T-helper 22 cell (primary cell): Measurements from ENCODE around the gene CFD.
"Not testable (repeated sequence)": the region's sequence is repeated elsewhere in the genome, so short reads cannot be mapped to it uniquely, and the experiment has no call there.

Experiments
- DNase-seq: peaks from one replicate; pipeline ENCODE4 v3.0.0-alpha.2; 2020; ENCODE audit warnings: low read depth

Gene CFD

DNA sequence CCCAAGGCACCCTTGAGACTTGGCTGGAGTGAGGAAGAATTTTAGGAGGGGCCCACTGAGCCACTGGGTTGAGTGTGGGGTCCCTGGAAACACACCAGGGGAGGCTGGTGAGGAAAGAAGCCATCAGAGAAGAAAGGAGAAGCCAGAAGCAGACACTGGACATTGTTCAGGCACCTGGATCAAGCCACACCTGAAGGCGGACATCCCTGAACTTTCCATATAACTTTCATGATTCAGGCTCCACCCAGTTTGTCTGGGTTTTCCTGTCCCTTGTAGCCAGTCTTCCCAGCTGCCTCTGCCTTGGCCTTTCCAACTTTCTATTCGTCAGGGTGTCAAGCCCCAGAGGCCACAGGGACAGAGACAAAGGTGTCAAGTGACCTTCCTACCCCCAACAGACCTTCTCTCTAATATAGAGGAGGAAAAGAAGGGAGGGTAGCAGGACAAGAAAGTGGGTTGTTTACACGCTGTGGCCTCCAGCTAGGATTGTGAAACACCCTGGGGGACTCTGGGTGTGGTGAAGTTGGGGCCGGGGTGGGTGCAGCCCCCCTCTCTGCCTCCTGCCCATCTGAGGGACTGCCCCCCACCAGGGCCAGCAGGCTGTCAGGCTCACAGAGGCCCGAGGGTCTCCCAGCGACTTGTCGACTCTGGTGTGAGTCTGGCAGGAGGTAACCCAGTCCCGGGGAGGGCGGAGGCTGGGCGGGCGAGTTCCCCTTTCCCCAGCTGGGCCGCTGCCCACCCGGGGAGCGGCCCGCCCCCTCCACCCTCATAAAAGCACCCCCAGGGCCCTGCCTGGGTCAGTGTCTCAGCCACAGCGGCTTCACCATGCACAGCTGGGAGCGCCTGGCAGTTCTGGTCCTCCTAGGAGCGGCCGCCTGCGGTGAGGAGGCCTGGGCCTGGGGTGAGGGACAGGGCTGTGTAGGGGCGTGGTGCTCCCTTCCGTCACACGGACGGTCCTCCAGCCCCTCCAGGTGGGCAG is at the start of gene CFD:
Gene CFD (plus strand): TSS at position 797 of the 976 bp plus-strand sequence. CDS start 26 bp downstream, at position 823.
- no peak for DNase-seq

DNA sequence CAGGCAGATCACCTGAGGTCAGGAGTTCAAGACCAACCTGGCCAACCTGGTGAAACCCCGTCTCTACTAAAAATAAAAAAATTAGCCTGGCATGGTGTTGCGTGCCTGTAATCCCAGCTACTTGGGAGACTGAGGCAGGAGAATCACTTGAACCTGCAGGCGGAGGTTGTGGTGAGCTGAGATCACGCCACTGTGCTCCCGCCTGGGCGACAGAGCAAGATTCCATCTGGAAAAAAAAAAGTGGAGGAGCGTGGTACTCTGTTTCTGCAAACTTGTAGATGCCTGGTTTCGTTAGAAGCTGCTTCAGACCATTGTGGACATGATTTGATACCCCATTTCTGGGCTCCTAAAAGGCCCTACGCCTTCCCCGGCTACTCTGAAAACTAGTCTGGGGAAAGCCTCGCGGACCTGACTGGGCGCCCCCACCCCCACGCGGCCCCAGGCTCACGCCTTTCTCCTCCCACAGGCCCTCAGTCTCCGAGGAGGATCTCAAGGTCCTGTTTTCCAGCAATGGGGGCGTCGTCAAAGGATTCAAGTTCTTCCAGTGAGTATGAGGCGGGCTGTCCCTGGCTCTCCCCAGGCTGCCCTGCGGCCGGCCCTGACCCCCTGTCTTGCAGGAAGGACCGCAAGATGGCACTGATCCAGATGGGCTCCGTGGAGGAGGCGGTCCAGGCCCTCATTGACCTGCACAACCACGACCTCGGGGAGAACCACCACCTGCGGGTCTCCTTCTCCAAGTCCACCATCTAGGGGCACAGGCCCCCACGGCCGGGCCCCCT is 49.2 kb upstream of the CFD start:
- no peak for DNase-seq

DNA sequence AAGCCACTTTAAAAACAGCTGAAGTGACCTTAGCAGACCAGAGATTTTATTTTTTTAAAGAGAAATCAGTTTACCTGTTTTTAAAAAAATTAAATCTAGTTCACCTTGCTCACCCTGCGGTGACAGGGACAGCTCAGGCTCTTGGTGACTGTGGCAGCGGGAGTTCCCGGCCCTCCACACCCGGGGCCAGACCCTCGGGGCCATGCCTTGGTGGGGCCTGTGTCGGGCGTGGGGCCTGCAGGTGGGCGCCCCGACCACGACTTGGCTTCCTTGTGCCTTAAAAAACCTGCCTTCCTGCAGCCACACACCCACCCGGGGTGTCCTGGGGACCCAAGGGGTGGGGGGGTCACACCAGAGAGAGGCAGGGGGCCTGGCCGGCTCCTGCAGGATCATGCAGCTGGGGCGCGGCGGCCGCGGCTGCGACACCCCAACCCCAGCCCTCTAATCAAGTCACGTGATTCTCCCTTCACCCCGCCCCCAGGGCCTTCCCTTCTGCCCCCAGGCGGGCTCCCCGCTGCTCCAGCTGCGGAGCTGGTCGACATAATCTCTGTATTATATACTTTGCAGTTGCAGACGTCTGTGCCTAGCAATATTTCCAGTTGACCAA is 48.5 kb upstream of the CFD start:
- no peak for DNase-seq

DNA sequence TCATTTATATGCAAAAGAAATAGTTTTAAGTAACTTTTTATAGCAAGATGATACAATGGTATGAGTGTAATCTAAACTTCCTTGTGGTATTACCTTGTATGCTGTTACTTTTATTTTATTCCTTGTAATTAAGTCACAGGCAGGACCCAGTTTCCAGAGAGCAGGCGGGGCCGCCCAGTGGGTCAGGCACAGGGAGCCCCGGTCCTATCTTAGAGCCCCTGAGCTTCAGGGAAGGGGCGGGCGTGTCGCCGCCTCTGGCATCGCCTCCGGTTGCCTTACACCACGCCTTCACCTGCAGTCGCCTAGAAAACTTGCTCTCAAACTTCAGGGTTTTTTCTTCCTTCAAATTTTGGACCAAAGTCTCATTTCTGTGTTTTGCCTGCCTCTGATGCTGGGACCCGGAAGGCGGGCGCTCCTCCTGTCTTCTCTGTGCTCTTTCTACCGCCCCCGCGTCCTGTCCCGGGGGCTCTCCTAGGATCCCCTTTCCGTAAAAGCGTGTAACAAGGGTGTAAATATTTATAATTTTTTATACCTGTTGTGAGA is 47.9 kb upstream of the CFD start:
- DNase-seq = no peak

DNA sequence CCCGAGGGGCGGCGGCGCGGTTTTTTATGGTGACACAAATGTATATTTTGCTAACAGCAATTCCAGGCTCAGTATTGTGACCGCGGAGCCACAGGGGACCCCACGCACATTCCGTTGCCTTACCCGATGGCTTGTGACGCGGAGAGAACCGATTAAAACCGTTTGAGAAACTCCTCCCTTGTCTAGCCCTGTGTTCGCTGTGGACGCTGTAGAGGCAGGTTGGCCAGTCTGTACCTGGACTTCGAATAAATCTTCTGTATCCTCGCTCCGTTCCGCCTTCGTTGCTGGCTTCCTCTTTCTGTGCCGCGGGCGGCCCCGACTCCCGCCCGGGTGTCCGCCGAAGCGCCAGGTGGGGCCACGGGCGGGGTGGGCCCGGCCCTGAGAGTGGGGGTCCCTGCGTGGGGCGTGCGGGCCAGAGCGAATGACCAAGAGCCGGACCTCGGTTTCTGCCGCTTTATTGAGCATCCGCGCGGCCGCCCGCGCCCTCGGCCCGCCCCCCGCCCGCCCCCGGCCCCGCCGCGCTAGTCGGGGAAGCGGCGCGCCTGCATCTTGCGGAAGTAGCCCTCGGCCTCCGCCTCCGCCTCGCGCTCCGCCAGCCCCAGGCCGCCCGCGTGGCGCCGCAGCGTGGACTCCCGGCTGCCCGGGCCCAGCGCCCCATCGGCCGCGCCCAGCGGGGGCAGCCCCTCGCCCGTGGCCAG is 47.3 kb upstream of the CFD start:
- DNase-seq = no peak

DNA sequence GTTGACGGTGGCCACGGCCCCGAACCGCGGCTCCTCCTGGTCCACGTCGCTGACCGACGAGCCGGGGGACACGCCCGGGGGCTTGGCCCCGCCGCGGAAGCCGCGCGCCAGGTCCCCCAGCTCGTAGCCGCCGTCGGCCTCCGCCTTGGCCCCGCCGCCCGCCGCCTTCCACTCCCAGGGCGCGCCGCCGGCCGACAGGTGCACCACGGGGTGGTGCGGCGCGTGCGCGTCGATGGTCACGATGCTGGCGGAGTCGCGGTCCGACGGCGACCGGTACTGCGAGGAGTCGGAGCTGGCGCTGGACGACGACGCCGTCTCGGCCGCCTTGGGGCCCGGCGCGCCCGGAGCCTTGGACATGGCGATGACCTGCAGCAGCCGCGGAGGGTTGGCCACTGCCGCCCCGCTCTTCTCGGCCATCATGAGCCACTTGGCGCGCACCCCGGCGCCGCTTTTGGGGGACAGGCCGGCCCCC is 46.7 kb upstream of the CFD start:
- no peak for DNase-seq

DNA sequence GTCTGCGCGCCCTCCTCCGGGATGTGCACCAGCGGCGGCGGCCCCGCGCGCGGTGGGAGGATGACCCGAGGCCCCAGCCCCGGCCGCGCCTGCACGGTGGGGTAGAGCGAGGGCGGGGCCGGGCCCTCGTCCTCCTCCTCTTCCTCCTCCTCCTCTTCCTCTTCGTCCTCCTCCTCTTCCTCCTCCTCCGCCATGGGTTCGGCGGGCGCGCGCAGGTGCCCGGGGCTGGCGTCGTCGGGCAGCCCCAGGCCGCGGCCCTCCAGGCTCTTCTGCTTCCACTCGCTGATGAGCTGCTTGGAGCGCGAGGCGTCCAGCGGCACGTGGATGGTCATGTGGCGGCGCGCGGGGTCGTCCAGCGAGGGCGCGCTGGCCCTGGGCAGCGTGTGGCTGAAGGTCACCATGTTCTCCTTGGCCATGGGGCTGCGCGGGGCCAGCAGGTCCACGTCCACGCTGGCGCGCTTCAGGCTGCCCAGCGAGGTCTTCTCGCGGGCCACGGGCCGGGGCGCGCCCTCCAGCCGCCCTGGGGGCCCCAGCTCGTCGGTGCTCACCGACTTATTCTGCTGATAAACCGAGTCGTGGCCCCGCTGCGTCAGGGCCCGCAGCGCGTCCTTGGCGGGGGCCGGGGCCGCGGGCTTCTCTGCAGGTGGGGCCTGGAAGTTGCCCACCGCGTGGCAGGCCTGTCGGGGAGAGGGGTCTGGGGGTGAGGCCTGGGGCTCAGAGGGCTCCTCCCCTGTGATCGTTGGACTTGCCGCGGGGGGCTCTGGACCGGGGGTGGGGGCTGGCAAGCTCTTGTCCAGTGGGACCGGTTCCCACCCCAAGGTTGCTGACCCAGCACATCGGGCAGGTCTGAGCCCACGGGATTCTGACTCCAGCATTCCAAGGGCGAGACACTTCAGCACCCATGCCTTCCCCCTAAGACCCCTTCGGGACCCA is 46.0 kb upstream of the CFD start:
- no peak for DNase-seq

DNA sequence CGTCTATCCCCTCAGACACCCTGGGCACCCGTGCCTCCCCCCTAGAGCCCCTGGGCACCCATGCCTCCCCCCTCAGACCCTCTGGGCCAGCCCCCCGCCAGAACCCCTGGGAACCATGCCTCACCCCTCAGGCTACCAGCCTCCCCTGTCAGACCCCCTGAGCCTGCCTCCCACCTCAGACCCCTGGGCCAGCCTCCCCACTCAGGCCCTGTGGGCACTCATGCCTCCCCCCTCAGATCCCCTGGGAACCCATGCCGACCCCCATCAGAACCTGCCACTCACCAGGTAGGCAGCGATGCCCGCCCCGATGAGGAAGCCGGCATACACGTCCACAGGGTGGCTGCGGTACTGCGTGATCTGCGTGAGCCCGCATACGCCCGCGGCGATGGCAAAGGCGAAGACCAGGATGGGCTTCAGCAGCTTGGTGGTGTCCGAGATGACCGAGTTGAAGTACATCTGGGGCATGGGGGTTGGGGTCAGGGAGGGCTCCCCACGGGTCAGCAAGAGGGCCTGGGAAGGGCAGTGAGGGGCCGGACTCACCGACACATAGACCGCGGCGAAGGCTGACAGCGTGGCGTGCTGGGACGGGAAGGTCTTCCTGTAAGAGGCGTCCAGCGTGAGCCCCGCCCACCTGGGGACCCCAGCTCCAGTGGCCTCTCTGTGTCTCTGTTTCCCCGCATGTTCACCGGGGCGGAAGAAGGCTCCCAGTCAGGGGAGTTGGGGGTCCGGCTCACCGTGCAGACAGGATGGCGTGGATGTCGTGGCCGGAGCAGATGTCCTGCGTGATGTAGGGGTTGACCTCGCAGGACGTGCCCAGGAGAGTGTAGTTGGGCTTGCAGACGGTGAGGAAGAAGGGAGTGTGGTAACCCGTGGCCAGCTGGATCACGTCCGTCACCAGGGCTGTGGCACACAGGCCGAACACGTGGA is 45.0 kb upstream of the CFD start:
- no peak for DNase-seq

DNA sequence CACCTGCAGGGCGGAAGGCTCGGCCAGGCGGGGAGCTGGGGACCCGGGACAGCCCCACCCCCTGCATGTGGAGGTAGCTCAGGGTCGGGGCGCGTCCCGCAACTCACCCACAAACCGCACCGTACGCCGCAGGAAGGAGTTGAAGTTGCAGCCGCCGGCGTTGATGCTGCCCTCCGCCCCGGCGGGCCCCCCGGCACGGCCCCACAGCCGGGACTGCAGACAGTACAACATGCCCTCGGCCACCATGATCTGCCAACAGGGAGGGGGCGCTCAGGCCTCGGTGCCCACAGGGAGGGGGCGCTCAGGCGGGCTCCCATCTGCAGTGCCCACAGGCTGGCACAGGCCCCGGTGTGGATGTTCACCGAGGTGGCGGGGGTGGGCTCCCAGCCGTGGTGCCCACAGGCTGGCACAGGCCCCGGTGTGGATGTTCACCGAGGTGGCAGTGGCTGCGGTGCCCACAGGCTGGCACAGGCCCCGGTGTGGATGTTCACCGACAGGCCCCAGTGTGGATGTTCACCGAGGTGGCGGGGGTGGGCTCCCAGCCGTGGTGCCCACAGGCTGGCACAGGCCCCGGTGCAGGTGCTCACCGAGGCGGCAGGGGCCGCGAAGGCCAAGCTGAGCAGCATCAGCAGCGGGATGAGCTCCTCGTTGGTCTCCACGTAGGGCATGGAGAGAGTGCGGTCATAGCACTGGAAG is 44.2 kb upstream of the CFD start:
- no peak for DNase-seq

DNA sequence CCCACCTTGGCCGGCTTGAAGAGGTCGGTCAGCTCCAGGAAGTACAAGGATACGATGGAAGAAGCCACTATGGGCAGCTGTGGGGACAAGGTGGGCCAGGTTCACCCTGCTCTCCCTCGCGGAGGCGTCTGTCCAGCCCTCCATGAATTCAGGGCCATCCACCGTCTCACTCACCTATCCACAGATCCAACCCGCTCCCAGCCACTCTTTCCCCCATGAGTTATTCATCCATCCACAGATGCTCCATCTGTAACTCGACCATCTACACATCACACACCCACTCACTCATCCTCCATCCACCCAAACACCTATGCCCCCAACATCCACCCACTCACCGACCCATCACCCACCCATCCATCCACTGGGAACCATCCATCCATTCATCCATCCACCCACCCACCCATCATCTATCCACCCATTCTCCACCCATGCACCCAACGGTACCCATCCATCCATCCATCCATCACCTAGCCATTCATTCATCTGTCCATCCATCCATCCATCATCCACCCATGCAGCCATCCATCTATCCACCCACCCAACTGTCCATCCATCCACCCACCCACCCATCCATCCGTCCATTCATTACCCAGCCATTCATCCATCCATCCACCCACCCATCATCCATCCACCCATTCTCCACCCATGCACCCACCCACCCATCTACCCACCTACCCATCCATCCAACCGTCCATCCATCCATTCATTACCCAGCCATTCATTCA is 43.5 kb upstream of the CFD start:
- no peak for DNase-seq

DNA sequence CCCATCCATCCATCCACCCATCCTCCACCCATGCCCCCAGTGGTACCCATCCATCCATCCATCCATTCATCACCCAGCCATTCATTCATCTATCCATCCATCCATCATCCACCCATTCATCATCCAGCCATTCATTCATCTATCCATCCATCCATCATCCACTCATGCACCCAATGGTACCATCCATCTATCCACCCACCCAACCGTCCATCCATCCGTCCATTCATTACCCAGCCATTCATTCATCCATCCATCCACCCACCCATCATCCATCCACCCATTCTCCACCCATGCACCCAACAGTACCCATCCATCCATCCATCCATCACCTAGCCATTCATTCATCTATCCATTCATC is 43.0 kb upstream of the CFD start:
- no peak for DNase-seq

DNA sequence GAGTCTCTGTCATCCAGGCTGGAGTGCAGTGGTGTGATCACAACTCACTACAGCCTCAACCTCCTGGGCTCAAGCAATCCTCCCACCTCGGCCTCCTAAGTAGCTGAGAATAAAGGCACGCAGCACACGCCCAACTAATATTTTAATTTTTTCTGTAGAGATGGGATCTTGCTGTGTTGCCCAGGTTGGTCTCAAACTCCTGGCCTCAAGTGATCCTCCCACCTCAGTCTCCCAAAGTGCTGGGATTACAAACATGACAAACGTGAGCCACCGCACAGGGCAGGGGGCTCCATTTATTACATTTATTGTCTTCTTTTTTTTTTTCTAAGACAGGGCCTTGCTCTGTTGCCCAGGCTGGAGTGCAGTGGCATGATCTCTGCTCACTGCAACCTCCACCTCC is 39.3 kb upstream of the CFD start:
- DNase-seq = not testable (repeated sequence)

DNA sequence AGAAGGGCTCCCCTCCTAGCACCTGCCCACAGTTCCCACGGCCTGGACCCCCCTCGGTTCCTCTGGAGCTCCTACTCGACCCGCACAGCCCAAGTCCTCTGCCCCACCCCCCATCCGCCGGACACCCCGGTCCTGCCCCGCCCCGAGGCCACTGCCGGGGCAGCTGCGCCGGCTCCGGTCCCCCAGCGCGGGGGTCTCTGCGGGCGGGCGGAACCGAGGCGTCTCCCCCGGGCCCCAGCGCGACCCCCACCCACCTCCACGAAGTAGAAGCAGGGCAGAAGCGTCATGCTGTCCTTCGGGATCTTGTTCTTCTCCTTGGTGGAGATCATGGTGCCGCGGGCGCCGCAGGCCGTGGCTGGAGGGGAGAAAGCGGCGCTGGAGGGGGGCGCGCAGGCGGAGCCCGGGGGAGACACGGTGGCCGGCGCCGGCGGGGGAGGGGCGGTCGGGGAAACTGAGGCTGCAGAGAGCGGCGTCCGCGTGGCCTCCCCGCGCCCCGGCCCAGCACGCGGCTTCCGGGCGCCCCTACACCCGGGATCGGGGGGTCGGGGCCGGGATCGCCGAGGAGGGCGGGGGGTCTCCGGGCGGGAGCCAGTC is 38.1 kb upstream of the CFD start:
- no peak for DNase-seq

DNA sequence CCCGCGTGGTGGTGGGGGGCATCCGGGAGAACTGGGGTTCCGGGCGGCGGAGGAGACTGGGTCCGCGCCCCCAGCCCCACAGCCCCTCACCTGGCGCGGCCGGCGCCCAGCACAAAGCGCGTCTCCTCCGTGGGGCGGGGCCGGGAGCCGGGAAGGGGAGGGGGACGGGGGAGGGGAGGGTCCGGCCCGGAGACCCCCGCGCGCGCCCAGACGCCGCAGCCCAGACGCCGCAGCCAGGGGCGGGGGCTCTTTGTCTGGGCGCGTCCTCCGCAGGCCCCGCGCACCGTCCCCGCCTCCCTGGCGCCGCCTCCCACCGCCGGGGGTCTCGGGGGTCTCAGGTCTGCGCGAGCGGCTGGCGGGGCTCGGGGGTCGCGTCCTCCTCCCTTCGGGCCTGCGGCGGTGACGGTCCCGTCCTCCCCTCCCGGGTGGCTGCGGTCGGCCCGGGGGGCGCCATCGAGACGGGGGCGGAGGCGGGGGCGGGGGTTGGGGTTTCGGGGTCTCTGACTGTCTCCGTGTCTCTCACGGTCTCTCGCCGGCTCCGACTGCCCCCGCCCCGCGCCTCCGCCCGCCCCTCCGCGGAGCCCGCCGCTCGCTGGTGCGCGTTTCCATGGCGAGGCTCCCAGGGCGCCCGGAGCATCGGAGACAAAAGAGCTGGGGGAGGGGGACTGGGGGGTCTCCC is 37.5 kb upstream of the CFD start, which contains the start of gene PLPPR3:
Gene PLPPR3 (minus strand): TSS at position 131 of the 679 bp plus-strand sequence. CDS start 396 bp downstream, outside the sequence.
- DNase-seq = no peak

DNA sequence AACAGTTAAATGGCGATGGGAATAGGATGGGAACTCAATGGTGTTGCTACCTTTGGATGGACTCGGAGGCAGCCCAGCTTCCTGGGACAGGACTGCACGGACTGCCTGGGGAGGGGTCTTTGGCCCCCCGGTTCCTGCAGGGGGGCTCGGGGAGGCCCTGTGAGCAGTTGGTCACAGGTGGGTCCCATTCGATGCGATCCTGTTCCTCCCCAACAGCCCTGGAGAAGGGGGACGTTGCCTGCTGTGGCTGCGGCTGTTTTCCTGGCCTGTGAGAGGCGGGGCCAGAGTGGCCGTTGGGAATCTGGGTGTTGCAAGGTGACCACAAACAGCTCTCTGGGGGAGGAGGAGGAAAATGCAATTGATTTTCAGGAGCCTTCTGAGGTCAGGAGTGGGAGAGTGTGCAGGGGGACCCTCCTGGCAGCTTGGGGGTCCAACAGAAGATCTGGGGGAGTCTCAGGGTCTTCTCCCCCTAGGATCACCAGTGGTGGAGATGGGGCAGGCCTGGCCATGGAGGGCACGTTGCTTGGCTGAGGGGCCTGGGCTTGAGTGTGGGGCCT is 35.8 kb upstream of the CFD start:
- no peak for DNase-seq

DNA sequence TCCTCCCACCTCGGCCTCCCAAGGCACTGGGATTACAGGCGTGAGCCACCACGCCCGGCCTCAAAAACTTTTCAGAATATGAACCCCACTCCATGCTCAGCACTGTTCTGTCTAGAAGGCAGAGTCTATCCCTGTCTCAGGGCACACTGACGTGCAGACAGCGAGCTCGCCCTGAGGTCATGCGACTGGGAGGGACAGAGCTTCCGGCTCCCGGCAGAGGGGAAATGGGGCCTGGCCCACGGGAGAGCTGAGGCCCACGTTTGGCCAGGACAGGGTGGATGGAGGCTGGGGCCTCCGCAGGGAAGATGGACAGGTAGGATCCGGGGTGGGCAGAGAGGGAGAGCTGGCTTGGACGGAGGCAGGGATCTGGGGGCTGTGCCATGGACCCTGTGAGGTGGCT is 34.6 kb upstream of the CFD start:
- DNase-seq = no peak
